Inflammatory macrophage treated with lipopolysaccharide for 4 hours (primary cell): Measurements from ENCODE around the gene CCDC87.
"Not testable (repeated sequence)": the region's sequence is repeated elsewhere in the genome, so short reads cannot be mapped to it uniquely, and the experiment has no call there.

ENCODE experiments used
- DNase-seq: peaks from one replicate; pipeline ENCODE4 v3.0.0-alpha.2; 2020

The CCDC87 gene

GRCh38 chr11:66549696-66550095, 43.2 kb downstream of the CCDC87 start:
- DNase-seq = no peak

GRCh38 chr11:66548774-66549630, 43.9 kb downstream of the CCDC87 start:
- DNase-seq = no peak

GRCh38 chr11:66548041-66548440, 44.8 kb downstream of the CCDC87 start:
- DNase-seq = no peak

GRCh38 chr11:66547662-66548009, 45.2 kb downstream of the CCDC87 start:
- no peak for DNase-seq

- DNase-seq = no peak
These were observed 45.7 kb downstream of the CCDC87 start for GRCh38 chr11:66546966-66547661.

GRCh38 chr11:66546368-66546965, 46.4 kb downstream of the CCDC87 start, which contains the start of gene ACTN3:
ACTN3 (plus strand) TSS chr11:66546903; CDS start chr11:66546938, 35 bp downstream.
- no peak for DNase-seq

GRCh38 chr11:66545701-66546367, 47.0 kb downstream of the CCDC87 start, which contains the start of gene ZDHHC24:
ZDHHC24 (minus strand) TSS chr11:66546048; CDS start chr11:66546003, 45 bp downstream.
- peak; percentile 99 for DNase-seq

- not testable (repeated sequence) for DNase-seq
These were observed 47.9 kb downstream of the CCDC87 start for GRCh38 chr11:66544952-66545351.

GRCh38 chr11:66543263-66544107, 49.4 kb downstream of the CCDC87 start:
- DNase-seq = peak; percentile 42

- DNase-seq = peak; percentile 36
These were observed 50.5 kb downstream of the CCDC87 start for GRCh38 chr11:66542362-66542761.

GRCh38 chr11:66541892-66542291, 51.0 kb downstream of the CCDC87 start:
- no peak for DNase-seq

GRCh38 chr11:66540598-66540997, 52.3 kb downstream of the CCDC87 start:
- DNase-seq = not testable (repeated sequence)
